HepG2 (cell line): ENCODE results near the gene NEDD4L. TPM values are rescaled to one million over a fixed set of nuclear protein-coding genes. Genes with fewer than 3 reads are reported as not detected.
A peak's percentile ranks its signal among the peaks of the same experiment; 100 is the strongest.

ENCODE experiments used
- ATAC-seq: fragments of 200-7000 bp; cut with Tn5 transposase; 3 replicates; pipeline ENCODE4 v1.9.1; 2020; ENCODE audit warnings: mild to moderate bottlenecking, moderate library complexity
- BruUV-seq: library from RNA; stranded (reverse); fragments of 400-500 nt; replicated peaks from 2 replicates; lab custom pipeline; 2021; lab: Mats Ljungman, UMichigan
- CTCF ChIA-PET: fragments of 300-600 bp; formaldehyde crosslinking; extraction: SDS; loops from one replicate; lab custom pipeline; 2021; ENCODE audit warnings: low total read pairs, inconsistent platforms, low intra/inter-chr PET ratio; lab: Yijun Ruan, JAX
- POLR2A ChIA-PET: fragments of 350-600 bp; sonication (Branson Sonifier 250); formaldehyde crosslinking; loops from one replicate; lab custom pipeline; 2020; ENCODE audit warnings: antibody characterized with exemption, inconsistent platforms; lab: Yijun Ruan, JAX
- DNase-seq: peaks from one replicate; pipeline ENCODE4 v3.0.0-alpha.2; 2015; ENCODE audit warnings: low spot score
- FAIRE-seq: peaks from 3 replicates; lab custom pipeline; 2011; peaks lifted over from hg19 to GRCh38; lab: Jason Lieb, UNC
- H2AFZ ChIP-seq: one replicate; pipeline ENCODE4 v1.6.1; 2011; ENCODE audit warnings: low read length, inconsistent platforms
- H3K27ac ChIP-seq: fragments of 300-600 bp; 3 replicates; pipeline ENCODE4 v1.8.0; 2011; ENCODE audit warnings: mixed run types, mild to moderate bottlenecking, mixed read lengths, low read length, inconsistent platforms; ENCODE audit not compliant: insufficient read depth; ENCODE audit errors: extremely low read length
- H3K27me3 ChIP-seq, 2 experiments: fragments of 200-600 bp in 1 of 2; 2 replicates in 1 of 2; 3 replicates in 1 of 2; pipeline versions ENCODE4 v1.6.0 to v1.8.0; 2011; ENCODE audit warnings: low read length in 2 of 2, mild to moderate bottlenecking in 2 of 2, moderate library complexity in 2 of 2, inconsistent platforms in 1 of 2; ENCODE audit not compliant: insufficient read depth in 2 of 2, control insufficient read depth in 1 of 2
- H3K36me3 ChIP-seq, 2 experiments: fragments of 200-600 bp in 1 of 2; replicated peaks in 1 of 2; 2 replicates in 1 of 2; 3 replicates in 1 of 2; pipeline versions ENCODE4 v1.5.1 to v1.8.0; 2011; ENCODE audit warnings: low read length in 2 of 2, inconsistent platforms in 1 of 2; ENCODE audit not compliant: insufficient read depth in 2 of 2, control insufficient read depth in 1 of 2
- H3K4me1 ChIP-seq: 2 replicates; pipeline ENCODE4 v1.5.1; 2012; ENCODE audit warnings: low read length, inconsistent platforms; ENCODE audit not compliant: insufficient read depth
- H3K4me2 ChIP-seq: 2 replicates; pipeline ENCODE4 v1.6.0; 2011; ENCODE audit warnings: low read depth, low read length, inconsistent platforms
- H3K4me3 ChIP-seq, 3 experiments: fragments of 200-600 bp in 1 of 3; sonication (generic), shearing (Covaris generic) in 1 of 3; replicated peaks in 1 of 3; 2 replicates each; pipeline ENCODE4 v1.5.1; 2011 to 2016; ENCODE audit warnings: low read length in 3 of 3, inconsistent platforms in 2 of 3, low read depth in 2 of 3, mild to moderate bottlenecking in 2 of 3, control low read depth in 1 of 3, mixed read lengths in 1 of 3; ENCODE audit not compliant: insufficient read depth in 1 of 3
- H3K79me2 ChIP-seq: one replicate; pipeline ENCODE4 v1.6.1; 2011; ENCODE audit warnings: low read length, inconsistent platforms; ENCODE audit not compliant: insufficient read depth
- H3K9ac ChIP-seq: 2 replicates; pipeline ENCODE4 v1.6.0; 2011; ENCODE audit warnings: mild to moderate bottlenecking, low read depth, low read length, inconsistent platforms; ENCODE audit not compliant: insufficient read depth
- H3K9me3 ChIP-seq: 2 replicates; pipeline ENCODE4 v1.5.1; 2012; ENCODE audit warnings: mild to moderate bottlenecking, low read length
- H4K20me1 ChIP-seq: 2 replicates; pipeline ENCODE4 v1.6.0; 2011; ENCODE audit warnings: inconsistent platforms, mild to moderate bottlenecking, low read length, moderate library complexity; ENCODE audit not compliant: insufficient read depth
- KDM1A ChIP-seq: IDR thresholded peaks from 2 replicates; pipeline ENCODE4 v1.6.1; 2016; ENCODE audit warnings: missing compliant biosample characterization
- MLLT10 ChIP-seq: sonication (generic); formaldehyde crosslinking; IDR thresholded peaks from 2 replicates; pipeline ENCODE4 v1.4.0; 2020; ENCODE audit warnings: missing genetic modification reagents
- ONECUT2 ChIP-seq: sonication (generic); formaldehyde crosslinking; IDR thresholded peaks from 2 replicates; pipeline ENCODE4 v1.4.0; 2020; ENCODE audit warnings: missing genetic modification reagents
- THRA ChIP-seq: sonication (generic); formaldehyde crosslinking; IDR thresholded peaks from 2 replicates; pipeline ENCODE4 v1.4.0; 2020; ENCODE audit warnings: missing genetic modification reagents, borderline replicate concordance
- ZNF121 ChIP-seq: sonication (generic); formaldehyde crosslinking; IDR thresholded peaks from 2 replicates; pipeline ENCODE4 v1.5.0; 2020; ENCODE audit warnings: mild to moderate bottlenecking, missing genetic modification reagents
- WGBS: methylation state at CpG from one replicate; pipeline ENCODE4 v1.1.6; 2017; ENCODE audit warnings: low lambda C conversion rate; 5-methylcytosine and 5-hydroxymethylcytosine counted together
- in situ Hi-C: cut with HindIII; loops from 2 replicates; pipeline ENCODE4 v1.10.0; 2017; ENCODE audit warnings: low pct_unique_long_range_greater_than_20kb; ENCODE audit not compliant: extremely low pct_ligation_motif_present
- intact Hi-C: fragments of 100-400 bp; cut with micrococcal nuclease; formaldehyde crosslinking; loops from one replicate; pipeline ENCODE4 v1.10.0; 2022; ENCODE audit not compliant: unreplicated experiment
- polyA plus RNA-seq, 8 experiments: library from polyadenylated mRNA; depleted of rRNA in 3 of 8; stranded (reverse) in 7 of 8; unstranded in 1 of 8; fragments of >200 nt; fragmentation: Illumina TruSeq in 4 of 8; extraction: Trizol in 4 of 8; gene quantifications; 2 replicates each; pipeline versions ENCODE4 v1.2.1 to v1.2.3, GENCODE V29; 2011 to 2016; ENCODE audit warnings: low read depth in 4 of 8, missing spikeins in 1 of 8, mixed read lengths in 1 of 8; ENCODE audit not compliant: insufficient read depth in 1 of 8
- total RNA-seq, 5 experiments: library from RNA; depleted of rRNA; stranded (reverse); fragments of >200 nt; fragmentation: Illumina TruSeq; extraction: Trizol; gene quantifications; 2 replicates each; pipeline ENCODE4 v1.2.3, GENCODE V29; 2016; ENCODE audit warnings: low read depth in 1 of 5
- TF ChIP-seq, protein P1 (sequence below): sonication (generic); formaldehyde crosslinking; IDR thresholded peaks from 2 replicates; pipeline ENCODE4 v1.5.0; 2020; ENCODE audit warnings: mild to moderate bottlenecking, missing genetic modification reagents
- TF ChIP-seq, protein P2 (sequence below): sonication (generic); formaldehyde crosslinking; IDR thresholded peaks from 2 replicates; pipeline ENCODE4 v1.8.0; 2022; ENCODE audit warnings: missing genetic modification reagents, mild to moderate bottlenecking, inconsistent platforms, borderline replicate concordance

NEDD4L gene
- total and polyA plus RNA-seq, 2 of the 13 experiments (the other 11 are each of a cell fraction or from before 2014, with no cell fraction given): 168 to 390 TPM

GRCh38 chr18:58234359-58234741, 190.3 kb downstream of the NEDD4L start:
- peak overlapping the region in 1 of 3 experiments; percentile 7; a peak in 1 of 6 replicates for H3K4me3 ChIP-seq
- no peak for ATAC-seq
- H4K20me1 ChIP-seq: peaks cover 10% of the 10 kb centered on the region; the same call in 1 of the 2 replicates
- no peak for DNase-seq
- peaks cover 5% of the 10 kb centered on the region in 2 experiments; a peak in 2 of 5 replicates for H3K36me3 ChIP-seq
- ChIA-PET POLR2A (interaction anchor here (1.2 to 1.5 kb wide), 3 partner anchors 10 to 82 kb away, joined by 5 to 10 read pairs (median 5); no protein-coding TSS in a partner anchor), CTCF (no interaction called here)
- WGBS: 40% methylated on average over 1 of the region's 2 CpGs
- peak overlapping the region; percentile 66 for H3K27ac ChIP-seq
- H3K79me2 ChIP-seq: peaks cover 84% of the 10 kb centered on the region
- H2AFZ ChIP-seq: no peak overlapping the region
- BruUV-seq: no TSS peak
- TF ChIP-seq, protein P1, sequence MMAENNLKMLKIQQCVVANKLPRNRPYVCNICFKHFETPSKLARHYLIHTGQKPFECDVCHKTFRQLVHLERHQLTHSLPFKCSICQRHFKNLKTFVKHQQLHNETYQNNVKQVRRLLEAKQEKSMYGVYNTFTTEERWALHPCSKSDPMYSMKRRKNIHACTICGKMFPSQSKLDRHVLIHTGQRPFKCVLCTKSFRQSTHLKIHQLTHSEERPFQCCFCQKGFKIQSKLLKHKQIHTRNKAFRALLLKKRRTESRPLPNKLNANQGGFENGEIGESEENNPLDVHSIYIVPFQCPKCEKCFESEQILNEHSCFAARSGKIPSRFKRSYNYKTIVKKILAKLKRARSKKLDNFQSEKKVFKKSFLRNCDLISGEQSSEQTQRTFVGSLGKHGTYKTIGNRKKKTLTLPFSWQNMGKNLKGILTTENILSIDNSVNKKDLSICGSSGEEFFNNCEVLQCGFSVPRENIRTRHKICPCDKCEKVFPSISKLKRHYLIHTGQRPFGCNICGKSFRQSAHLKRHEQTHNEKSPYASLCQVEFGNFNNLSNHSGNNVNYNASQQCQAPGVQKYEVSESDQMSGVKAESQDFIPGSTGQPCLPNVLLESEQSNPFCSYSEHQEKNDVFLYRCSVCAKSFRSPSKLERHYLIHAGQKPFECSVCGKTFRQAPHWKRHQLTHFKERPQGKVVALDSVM: peak; percentile 56; the same call in 1 of the 2 replicates
- TF ChIP-seq THRA (CRISPR knock-in tag) (peak; percentile 27; the same call in 1 of the 2 replicates), KDM1A (CRISPR knock-in tag) (no peak), ZNF121 (CRISPR knock-in tag) (peak; percentile 88), MLLT10 (CRISPR knock-in tag) (no peak), ONECUT2 (CRISPR knock-in tag) (no peak)
- TF ChIP-seq, protein P2, sequence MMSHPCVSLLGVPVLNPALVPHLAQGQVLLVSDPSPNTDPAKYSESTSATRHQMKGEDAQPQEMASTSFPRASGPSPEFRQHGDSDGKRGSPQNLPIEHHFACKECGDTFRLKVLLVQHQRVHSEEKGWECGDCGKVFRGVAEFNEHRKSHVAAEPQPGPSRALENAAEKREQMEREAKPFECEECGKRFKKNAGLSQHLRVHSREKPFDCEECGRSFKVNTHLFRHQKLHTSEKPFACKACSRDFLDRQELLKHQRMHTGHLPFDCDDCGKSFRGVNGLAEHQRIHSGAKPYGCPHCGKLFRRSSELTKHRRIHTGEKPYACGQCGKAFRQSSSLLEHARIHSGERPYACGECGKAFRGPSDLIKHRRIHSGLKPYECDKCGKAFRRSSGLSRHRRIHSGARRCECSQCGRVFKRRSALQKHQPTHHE (CRISPR knock-in tag): no peak
- in situ Hi-C loops (no loop called here), intact Hi-C loops (no loop called here)
- no peak for FAIRE-seq
- no peaks in the 10 kb centered on the region for H3K27me3 ChIP-seq
- H3K9me3 ChIP-seq: no peaks in the 10 kb centered on the region
- H3K4me1 ChIP-seq: peaks cover 63% of the 10 kb centered on the region
- H3K4me2 ChIP-seq: peak overlapping the region; percentile 57
- no peak overlapping the region for H3K9ac ChIP-seq
